NCI-H524 (cell line): ENCODE data around the gene PRR16.

Experiments
- DNase-seq, 2 experiments: peaks; one replicate each; lab custom pipeline; 2025; lab: John Stamatoyannopoulos, UW

The PRR16 gene

GRCh38 chr5:120735076-120735475 lies 271.0 kb downstream of the PRR16 start:
- no peak for DNase-seq
